ENCODE measurements around the gene ERN1. TPM values are rescaled to one million over a fixed set of nuclear protein-coding genes. Genes with fewer than 3 reads are reported as not detected.
A peak's percentile ranks its signal among the peaks of the same experiment; 100 is the strongest.

The ERN1 gene
- total and polyA plus RNA-seq, 2 of the 13 experiments (the other 11 are each of a cell fraction or from before 2014, with no cell fraction given): 6.0 to 12.7 TPM

GRCh38 chr17:64081802-64082799, 47.8 kb downstream of the ERN1 start (continued):
- TF ChIP-seq SATB2 (CRISPR knock-in tag; IDR thresholded peaks at IDR 0.05) (peak; percentile 69; the same call in 1 of the 2 replicates), KLF6 (CRISPR knock-in tag; IDR thresholded peaks at IDR 0.05) (peak; percentile 80; the same call in 1 of the 2 replicates), ZNF543 (CRISPR knock-in tag; IDR thresholded peaks at IDR 0.05) (0 out of 2 replicates have a peak, but pooled peaks have one; percentile 49), ZNF496 (CRISPR knock-in tag; IDR thresholded peaks at IDR 0.05; ENCODE audit: insufficient replicate concordance) (no peak), MEIS2 (CRISPR knock-in tag; IDR thresholded peaks at IDR 0.05) (peak; percentile 97), ZNF7 (CRISPR knock-in tag; IDR thresholded peaks at IDR 0.05) (peak; percentile 94), ZFX (CRISPR knock-in tag; IDR thresholded peaks at IDR 0.05; ENCODE audit: low read depth) (0 out of 2 replicates have a peak, but pooled peaks have one; percentile 36), ZNF224 (CRISPR knock-in tag; IDR thresholded peaks at IDR 0.05) (peak; percentile 73; the same call in 1 of the 2 replicates), CBX5 (CRISPR knock-in tag; IDR thresholded peaks at IDR 0.05; ENCODE audit: borderline replicate concordance) (0 out of 2 replicates have a peak, but pooled peaks have one; percentile 31), ZNF33B (CRISPR knock-in tag; IDR thresholded peaks at IDR 0.05) (peak; percentile 58; the same call in 1 of the 2 replicates), THRA (CRISPR knock-in tag; IDR thresholded peaks at IDR 0.05; ENCODE audit: borderline replicate concordance) (peak; percentile 80; the same call in 1 of the 2 replicates), KAT7 (CRISPR knock-in tag; IDR thresholded peaks at IDR 0.05; ENCODE audit: borderline replicate concordance) (peak; percentile 84), HOXA9 (CRISPR knock-in tag; IDR thresholded peaks at IDR 0.05; ENCODE audit: borderline replicate concordance) (no peak), PHF8 (CRISPR knock-in tag; IDR thresholded peaks at IDR 0.05) (peak; percentile 18; the same call in 1 of the 2 replicates), RAD51 (IDR thresholded peaks at IDR 0.05; ENCODE audit: borderline replicate concordance) (no peak), ZNF775 (CRISPR knock-in tag; IDR thresholded peaks at IDR 0.05; ENCODE audit: borderline replicate concordance) (peak; percentile 23; the same call in 1 of the 2 replicates), HOXA5 (CRISPR knock-in tag; IDR thresholded peaks at IDR 0.05) (peak; percentile 99), KDM2A (CRISPR knock-in tag; IDR thresholded peaks at IDR 0.05; ENCODE audit: borderline replicate concordance, low read depth) (no peak), HDAC1 (CRISPR knock-in tag; IDR thresholded peaks at IDR 0.05) (peak; percentile 73), HOXD1 (CRISPR knock-in tag; IDR thresholded peaks at IDR 0.05) (peak; percentile 95), ISL2 (CRISPR knock-in tag; IDR thresholded peaks at IDR 0.05) (peak; percentile 93), SIX1 (CRISPR knock-in tag; IDR thresholded peaks at IDR 0.05; ENCODE audit: borderline replicate concordance) (peak; percentile 42; the same call in 1 of the 2 replicates), GZF1 (CRISPR knock-in tag; IDR thresholded peaks at IDR 0.05) (peak; percentile 33; the same call in 1 of the 2 replicates), NFYC (CRISPR knock-in tag; IDR thresholded peaks at IDR 0.05) (peak; percentile 15; the same call in 1 of the 2 replicates), RAD21 (CRISPR knock-in tag; IDR thresholded peaks at IDR 0.05) (peak; percentile 28; the same call in 1 of the 2 replicates), ZNF512 (CRISPR knock-in tag; IDR thresholded peaks at IDR 0.05) (peak; percentile 87), ZNF44 (CRISPR knock-in tag; IDR thresholded peaks at IDR 0.05) (peak; percentile 84; the same call in 1 of the 2 replicates), ZFP36L1 (CRISPR knock-in tag; IDR thresholded peaks at IDR 0.05) (peak; percentile 97; the same call in 1 of the 2 replicates), ZNF317 (CRISPR knock-in tag; IDR thresholded peaks at IDR 0.05) (peak; percentile 78)

Measured in HepG2 (cell line).